Kidney capillary endothelial cell (primary cell): Measurements from ENCODE around the gene SMIM44.

Experiments used
- DNase-seq: peaks from one replicate; pipeline ENCODE4 v3.0.0-alpha.2; 2018; ENCODE audit warnings: low spot score

The SMIM44 gene

DNA sequence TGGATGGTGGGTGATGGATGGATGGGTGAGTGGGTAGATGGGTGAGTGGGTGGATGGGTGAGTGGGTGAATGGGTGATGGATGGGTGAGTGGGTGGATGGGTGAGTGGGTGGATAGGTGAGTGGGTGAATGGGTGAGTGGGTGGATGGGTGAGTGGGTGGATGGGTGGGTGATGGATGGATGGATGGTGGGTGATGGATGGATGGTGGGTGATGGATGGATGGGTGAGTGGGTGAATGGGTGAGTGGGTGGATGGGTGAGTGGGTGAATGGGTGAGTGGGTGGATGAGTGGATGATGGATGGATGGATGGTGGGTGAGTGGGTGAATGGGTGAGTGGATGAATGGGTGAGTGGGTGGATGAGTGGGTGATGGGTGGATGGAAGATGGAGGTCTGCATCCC is 5.7 kb downstream of the SMIM44 start:
- no peak for DNase-seq

DNA sequence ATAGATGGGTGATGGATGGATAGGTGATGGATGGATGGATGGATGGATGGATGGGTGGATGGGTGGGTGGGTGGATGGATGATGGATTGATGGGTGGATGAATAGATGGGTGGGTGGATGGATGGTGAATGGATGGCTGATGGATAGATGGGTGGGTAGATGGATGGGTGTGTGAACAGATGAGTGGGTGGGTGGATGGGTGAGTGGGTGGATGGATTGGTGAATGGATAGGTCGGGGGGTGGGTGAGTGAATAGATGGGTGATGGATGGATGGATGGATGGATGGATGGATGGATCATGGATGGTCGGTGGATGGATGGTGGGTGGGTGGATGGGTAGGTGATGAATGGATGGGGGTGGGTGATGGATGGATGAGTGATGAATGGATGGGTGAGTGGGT is 6.4 kb downstream of the SMIM44 start:
- DNase-seq: no peak

DNA sequence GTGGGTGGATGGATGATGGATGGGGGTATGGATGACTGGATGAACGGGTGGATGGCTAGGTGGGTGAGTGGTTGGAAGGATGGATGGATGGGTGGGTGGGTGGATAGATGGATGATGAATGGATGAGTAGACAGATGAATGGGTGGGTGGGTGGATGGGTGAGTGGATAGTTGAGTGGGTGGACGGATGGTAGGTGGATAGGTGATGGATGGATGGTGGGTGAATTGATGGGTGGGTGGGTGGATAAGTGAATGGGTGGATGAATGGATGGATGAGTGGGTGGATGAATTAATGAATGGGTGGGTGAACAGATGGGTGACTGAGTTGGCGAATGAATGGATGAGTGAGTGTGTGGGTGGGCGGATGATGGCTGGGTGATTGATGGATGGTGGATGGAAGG is 7.8 kb downstream of the SMIM44 start:
- DNase-seq: no peak

DNA sequence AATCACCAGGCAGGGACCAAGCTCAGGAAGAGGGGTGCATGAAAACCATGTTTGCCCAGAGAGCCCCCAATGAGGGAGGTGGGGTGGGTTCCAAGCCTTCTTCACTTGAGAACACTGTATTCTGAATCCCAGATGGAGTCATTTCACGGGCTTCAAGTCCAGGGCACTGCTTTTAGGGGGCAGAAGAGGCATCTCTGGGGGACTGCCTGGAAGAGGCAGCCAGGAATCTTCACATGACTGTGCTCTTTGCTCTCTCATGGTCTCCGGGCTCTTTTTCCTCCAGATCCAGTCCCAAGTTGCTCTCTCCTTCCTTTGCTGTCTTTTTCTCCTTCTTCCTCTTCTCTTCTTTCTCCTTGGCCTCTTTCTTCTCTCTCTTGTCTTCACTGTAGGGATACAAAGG is 8.6 kb downstream of the SMIM44 start:
- no peak for DNase-seq

DNA sequence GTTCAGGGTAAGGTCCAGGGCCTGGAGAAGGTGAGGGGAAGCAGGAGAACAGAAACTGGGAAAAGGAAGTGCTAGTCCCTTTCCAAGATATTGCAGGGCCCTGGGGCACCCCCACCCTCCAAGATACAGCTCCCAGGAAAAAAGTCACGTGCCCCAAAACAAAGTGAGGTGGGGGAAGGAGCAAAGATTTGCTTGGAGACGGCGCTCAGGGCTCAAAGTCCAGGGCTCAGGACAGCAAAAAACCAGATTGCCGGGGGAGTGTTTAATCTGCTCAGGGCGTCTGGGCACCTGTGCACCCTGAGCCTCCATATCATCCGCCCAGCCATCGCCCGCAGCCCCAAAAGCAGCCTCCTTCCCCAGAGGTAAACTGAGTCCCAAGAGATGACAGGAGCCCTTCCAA is 9.2 kb downstream of the SMIM44 start:
- DNase-seq: no peak

DNA sequence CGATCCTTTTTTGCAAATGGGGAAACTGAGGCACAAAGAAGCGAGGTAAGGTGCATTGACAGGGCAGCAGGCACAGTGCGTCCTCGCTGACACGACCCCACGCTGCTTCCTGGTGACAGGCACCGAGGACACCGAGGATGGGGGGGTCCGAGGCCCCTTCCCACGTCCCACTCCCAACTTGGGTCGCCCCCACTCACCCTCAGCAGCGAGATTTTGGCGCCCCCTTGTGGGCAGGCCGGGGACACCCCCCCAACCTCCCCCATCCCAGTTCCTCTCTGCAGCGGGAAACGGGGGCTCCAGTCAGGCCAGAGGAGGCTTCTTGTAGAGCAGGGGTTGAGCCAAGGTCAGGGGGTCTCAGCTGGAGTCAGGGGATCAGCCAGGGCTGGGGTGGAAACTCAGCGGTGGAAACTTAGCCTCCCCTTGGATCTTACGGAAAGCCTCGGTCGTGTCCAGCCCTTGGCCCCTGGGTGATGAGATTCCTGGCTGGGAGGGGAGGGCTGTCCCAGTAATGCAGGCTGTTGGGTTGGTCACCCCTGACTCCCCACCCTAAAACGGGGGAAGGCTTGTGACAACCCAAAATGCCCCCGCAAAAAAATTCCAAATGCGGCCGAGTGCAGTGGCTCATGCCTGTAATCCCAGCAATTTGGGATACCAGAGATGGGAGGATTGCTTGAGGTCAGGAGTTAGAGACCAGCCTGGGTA is 11.1 kb downstream of the SMIM44 start:
- no peak for DNase-seq

DNA sequence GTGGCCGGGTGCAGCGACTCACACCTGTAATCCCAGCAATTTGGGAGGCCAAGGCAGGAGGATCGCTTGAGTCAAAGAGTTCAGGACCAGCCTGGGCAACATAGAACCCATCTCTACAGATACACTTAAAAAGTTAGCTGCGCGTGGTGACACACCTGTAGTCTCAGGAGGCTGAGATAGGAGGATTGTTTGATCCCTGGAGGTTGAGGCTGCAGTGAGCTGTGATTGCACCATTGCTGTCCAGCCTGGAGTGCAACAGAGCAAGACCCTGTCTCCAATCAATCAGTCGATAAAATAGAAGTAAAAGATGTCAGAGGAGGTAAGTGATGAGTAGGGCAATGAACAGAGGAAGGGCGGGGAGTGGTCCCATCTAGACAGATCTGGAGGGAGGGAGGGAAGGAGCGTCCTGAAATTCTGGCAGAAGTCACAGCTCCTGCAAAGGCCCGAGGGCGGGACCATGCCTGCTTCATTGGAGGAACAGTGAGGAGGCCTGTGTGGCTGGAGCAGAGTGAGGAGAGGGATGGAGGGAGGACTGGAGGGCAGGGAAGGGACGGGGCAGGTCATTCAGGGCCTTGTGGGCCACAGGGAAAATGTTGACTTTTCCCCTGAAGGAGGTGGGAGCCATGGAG is 12.6 kb downstream of the SMIM44 start:
- DNase-seq: no peak

DNA sequence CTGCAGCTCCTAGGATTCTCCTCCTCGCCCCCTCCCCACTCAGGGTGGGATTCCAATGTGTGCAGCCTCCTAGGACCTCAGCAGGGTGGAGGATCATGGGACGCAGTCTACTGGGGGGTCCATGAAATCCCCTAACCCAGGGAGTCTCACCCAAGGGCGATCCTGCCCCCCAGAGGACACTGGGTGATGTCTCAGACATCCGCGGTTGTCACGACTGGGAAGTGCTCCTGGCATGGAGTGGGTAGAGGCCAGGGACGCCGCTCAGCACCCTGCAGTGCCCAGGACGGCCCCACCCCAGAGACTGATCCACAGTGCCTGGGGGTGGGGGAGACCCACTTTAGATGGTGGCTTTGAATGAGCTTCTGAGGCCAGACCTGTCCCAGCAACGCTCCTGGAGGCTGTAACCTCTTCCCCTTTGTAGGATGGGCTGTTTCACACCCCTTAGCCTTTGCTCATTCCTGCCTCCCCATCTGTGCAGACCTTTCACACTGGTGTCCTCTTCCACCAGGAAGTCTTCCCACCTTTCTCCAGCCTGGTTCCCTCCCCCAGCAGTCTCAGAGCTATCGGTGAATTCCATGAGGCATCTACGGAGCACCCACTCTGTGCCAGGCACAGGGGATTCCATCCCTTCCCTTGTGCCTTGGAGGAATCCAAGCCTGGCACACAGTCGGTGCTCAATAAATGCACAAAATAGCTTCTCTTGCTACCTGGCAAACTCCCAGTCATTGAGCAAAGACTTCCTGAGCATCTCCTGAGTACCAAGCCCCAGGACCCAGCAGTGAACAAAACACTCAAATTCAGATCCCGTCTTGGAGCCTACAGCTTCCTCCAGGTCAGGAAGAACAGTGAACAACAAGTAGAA is 13.4 kb downstream of the SMIM44 start:
- no peak for DNase-seq

DNA sequence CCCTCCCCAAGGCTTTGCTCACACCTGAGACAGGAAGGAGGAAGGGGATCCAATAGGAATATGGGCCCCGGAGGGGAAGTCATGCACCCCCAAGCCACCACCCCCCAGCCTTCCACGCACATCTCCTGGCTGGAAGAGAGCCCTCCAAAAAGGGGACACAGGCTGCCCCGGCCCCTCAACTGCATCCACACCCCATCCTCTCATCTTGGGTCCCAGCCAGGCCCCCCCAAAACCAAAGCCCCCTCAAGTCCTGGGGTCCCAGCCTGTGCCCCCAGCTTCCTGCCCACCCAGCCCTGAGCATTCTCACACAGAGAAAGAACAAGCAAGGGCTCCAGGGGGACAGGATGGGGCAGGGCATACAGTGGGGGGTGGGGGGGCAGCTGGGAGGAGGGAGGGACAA is 15.0 kb downstream of the SMIM44 start:
- no peak for DNase-seq

DNA sequence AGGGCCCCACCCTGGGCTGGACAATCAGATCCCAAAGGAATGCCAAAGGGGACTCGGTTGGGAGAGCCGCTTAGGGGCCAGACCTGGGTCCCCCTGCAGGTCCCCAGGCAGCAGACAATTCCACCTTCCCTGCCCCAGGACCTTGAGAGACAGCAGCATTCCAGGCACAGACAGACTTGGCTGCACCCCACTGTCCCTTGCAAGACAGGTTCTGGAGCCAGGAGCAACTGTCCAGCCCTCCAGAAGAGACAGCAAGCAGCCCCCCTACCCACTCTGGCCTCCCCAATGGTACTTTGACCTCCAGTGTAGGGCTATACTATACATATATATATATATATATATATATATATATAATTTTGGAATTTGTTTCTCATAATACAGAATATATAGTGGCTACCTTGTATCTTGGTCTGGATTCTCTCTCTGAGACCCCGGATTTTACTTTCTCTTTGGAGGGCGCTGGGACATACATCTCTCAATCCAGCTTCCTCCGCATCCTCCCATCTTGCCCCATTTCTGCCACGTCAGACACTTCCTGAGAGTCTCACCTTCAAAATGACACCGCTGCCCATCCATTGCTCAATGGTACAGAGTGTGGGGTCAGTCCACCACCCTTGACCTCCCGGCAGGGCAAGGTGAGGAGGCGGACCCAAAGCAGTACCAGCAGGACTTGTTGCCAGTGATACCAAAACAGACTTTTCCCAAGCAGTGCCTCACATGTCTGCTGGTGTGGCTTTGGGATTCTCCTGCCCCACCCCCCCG is 15.6 kb downstream of the SMIM44 start:
- no peak for DNase-seq

DNA sequence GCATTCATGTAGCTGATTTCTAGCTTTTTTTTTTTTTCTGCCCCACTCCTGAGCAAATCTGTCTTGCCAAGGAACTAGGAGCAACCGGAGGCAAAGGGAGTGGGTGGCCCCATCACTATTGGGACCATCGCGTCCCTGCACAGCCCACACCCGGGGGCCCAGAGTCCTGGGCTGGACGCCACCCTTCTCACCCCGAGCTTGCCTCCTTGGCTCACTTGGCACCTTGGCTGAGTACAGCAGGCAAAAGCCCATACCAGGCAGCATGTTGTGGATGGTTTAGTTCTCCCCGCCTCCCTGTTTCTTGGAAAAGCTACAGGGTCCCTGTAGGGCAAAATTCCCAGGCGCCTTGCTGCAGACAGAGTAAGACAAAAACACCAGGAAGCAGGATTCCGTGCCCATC is 16.6 kb downstream of the SMIM44 start:
- DNase-seq: no peak

DNA sequence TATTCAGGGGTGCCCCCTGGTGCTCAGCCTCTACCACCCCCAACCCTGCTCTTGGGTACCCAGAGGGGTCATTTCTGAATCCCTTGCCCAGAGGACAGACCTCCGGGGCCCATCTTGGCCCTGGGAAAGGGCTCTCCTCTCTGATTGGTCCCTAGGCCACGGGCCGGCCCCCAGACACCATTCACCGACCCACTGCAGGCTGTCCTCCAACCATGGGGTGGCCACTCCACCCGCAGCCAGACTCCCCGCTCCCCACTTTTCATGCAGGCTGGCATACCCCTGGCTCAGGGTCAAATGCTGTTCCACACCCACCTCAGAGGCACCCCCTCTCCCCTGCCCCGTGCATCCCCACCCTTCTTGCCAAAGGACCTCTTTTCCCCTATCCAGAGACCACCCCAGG is 17.7 kb downstream of the SMIM44 start:
- no peak for DNase-seq

DNA sequence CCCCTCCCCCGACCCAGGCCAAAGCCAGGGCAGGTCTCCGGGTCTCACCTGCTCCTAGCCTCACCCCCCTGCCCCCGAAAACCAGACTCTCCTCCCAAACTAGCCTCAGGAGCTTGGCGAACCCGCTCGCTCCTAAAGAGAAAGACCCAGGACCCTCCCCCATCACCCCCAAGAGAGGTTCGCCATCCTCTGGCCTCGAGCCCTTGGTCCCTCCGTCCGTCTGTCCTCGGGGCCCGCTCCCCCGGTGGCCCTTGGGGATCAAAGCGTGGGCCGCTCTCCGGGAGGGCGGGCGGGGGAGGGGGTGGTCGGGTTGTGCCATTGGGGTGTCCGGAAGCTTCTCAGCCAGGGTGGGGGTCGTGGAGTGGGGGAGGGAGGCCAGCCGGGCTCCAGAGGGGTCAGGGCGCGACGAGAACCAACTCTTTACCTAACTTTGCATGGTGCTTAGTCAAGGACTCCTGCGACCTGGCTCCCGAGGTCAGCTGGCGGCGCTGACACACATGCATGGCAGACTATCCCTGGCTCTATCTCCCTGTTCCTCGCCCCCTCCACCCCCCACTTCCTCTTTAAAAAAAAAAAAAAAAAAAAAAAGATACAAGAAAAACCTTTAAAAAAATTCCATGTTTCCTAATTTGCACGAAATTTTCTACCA is 18.5 kb downstream of the SMIM44 start:
- no peak for DNase-seq

DNA sequence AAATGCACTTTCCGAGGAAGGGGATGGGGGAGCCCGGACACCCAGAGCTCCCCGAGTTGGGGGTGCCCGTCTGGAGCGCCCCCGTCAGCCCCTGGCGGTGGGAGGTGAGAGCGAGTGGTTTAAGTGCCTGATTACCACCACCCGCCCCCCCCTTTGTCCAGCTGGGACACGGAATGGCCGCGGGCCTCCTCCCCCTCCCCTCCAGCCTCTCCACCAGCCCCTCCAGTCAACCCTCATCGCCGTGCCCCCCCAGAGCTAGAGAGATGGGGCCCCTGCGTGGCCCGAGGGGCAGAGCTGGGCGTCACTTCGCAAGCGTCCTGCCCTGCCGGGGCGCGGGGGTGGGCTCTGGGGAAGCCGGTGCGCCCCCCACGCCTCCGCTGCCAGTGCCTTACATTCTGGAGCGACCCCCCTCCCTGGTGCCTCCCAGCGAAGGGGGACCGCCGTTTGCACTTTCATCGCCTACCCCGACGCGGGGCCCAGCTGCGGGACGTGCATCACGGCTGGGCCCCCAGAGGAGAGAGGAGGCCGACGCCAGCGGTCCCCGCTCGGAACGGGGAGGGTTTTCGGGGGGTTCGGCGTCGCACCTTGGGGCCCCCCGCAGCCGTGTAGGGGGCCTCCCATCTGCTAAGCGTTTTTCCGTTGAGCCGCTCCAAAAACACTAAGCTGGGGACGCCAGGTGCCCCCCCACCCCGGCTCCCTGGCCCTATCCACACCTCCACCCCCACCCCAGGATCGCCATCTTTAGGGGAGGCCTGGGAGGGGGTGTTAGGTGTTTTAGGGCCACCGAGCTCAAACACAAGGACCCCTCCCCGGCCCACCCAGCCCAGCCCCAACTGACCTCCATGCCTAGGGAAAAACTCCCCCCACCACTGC is 19.3 kb downstream of the SMIM44 start:
- DNase-seq: no peak

DNA sequence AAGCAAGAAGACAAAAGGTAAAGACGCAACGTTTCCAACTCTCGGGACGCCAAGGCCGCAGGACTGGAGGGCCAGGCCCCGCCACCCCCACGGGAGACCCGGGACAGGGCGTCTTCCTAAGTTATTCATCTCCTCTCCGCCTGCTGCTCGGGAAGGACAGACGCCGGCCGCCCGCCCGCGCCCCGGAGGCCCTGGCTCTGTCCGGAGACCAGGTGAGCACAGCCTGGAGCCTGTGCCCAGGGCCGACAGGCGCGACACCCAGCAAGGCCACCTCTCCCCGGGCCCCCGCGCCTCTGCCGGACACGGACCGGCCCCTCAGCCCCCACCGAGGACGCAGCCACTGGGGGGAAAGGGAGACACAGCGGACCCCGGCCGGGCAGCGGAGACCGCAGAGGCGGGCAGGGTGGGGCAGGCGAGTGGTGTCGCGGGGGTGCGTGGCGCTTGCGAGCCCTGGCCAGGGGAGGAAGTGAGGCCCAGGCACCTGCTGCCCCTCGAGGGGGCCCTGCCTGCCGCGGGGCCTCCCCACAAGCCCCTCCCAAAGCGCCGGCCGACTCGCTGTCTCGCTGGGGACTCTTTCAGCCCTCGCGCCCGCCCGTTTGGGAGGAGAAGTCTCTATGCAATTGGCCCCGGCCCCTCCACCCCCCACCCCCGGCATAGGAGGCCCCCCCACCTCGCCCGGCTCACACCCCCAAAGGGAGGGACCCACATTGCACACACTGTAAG is 20.1 kb downstream of the SMIM44 start:
- no peak for DNase-seq

DNA sequence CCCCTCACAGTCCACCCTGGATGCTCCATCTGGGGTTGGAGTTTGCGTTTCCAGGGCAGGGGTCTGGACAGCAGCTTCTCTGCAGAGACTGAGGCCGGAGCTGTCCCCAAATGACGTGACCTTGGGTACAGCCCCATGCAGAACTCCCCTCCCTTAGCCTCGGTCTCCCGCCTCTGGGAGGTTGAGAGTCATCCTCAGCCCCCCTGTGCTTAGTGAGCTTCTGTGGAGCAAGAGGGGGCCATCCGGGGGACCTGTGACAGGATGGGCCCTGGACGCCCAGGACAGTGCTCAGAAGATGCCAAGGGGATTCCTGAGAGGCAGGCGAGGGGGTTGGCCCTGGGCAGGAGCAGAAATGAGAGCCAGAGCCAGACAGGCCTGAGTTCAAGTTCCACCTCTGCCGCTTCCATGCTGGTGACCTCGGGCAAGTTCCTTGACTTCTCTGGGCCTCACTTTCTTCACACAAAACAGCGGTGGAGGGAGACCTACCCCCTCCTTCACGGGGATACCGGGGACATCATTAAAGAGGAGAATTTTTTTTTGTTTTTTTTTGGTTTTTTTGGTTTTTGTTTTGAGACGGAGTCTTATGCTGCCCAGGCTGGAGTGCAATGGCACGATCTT is 23.2 kb downstream of the SMIM44 start:
- no peak for DNase-seq

DNA sequence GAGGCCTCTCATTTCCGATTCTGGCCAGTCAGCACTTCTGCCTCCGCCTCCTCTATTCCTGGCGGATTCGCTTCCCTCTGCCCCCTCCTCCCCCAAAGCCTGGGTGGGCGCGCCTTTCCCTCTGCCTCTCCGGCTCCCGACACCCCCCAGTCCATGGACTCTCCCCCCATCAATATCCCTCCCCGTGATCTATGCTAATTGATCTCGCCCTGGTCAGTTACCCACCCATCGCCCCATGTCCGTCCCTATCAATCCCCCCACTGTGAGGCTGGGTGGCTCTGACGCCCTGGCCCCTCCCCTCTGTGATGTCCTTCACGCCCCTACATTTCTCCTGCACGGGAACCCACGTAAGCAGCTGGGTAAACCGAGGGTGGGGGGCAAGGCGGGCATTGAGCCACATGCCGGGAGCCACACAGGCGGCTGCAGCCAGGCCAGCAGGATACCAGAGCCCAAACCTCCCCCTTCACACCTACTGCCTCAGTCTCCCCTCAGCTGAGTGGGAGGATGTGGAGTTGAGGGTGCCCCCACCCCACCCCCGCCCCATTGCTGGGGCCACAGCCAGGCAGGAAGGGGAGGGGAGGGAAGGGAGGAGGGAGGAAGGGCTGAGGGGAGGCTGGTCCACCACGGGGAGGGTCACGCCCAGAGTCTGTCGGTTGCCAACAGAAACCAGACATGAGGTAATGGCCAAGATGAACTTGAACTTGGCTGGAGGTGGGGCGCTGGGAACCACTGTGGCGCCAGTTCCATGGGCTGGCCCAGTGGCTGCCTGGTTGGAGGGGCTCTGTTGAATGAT is 24.0 kb downstream of the SMIM44 start:
- DNase-seq: peak; percentile 91

DNA sequence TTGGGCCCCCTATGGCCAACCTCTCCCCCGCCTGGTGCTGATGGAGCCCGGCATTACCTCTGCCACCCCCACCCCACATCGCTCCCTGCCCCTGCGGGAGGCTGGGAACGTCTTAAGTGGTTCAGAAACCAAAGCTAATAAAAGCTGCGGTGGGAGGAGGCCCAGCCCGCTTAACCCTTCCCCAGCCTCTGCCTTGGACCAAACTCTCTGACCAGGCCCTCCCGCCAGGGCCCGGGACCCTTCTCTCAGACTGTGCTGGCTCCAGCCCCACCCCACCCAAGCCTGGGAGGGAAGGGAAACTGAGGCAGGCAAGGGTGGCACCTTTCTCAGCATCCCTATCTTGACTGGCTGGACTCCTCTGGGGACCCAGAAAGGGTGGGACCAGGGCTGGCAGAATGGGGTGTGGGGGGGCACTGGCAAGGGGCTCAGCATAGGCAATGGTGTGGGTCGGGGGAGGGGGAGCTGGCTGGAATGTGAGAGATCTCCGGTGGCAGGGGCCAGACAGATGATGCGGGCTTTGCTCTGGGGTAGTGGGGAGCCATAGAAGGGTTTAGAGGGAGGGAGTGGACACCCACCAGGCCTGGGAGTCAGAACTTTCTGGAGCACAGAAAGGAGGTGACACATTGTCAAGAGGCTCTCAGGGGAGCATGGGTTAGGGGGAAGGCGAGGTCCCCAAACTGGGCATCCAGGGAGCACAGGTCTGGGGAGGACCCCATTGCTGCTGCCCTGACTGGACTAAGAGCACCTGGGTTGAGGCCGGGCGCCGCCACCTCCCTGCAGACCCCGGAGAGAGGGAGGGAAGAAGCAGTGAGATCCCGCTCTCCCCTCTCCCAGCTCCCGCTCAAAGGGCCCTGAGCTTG is 24.8 kb downstream of the SMIM44 start:
- no peak for DNase-seq
